ENCODE results near the gene C1GALT1. TPM values are rescaled to one million over a fixed set of nuclear protein-coding genes. Genes with fewer than 3 reads are reported as not detected.

C1GALT1 gene
- total RNA-seq, 1 experiment from 2014 or later = 54.2 TPM

GRCh38 chr7:7237201-7237977, 55.0 kb downstream of the C1GALT1 start:
- H3K9me2 ChIP-seq (ENCODE audit: insufficient read depth) = no peaks in the 10 kb centered on the region
- peaks cover 17% of the 10 kb centered on the region; the same call in 1 of the 2 replicates for H3K36me3 ChIP-seq (ENCODE audit: low read depth)
- H3K4me2 ChIP-seq = no peak overlapping the region
- no peak overlapping the region for H3K27ac ChIP-seq
- CTCF ChIA-PET = no interaction called here
- no TSS peak for BruUV-seq (replicated peaks)
- H3K4me3 ChIP-seq = no peak overlapping the region
- no peaks in the 10 kb centered on the region for H3K27me3 ChIP-seq (ENCODE audit: insufficient read depth, low read depth)
- POLR2A ChIA-PET (ENCODE audit: unreplicated experiment) = no interaction called here
- 0 out of 2 replicates have a peak, but pooled peaks cover 5% of the 10 kb centered on the region for H3K4me1 ChIP-seq (replicated peaks; ENCODE audit: insufficient read depth)
- peaks cover 4% of the 10 kb centered on the region for H3F3A ChIP-seq (ENCODE audit: insufficient read depth, low read depth)
- H4K20me1 ChIP-seq (ENCODE audit: insufficient read depth) = no peaks in the 10 kb centered on the region
- no peak overlapping the region for H2AFZ ChIP-seq
- no peaks in the 10 kb centered on the region for H3K9me3 ChIP-seq (ENCODE audit: insufficient read depth, low read depth)
- DNase-seq = no peak
- intact Hi-C loops (cut with micrococcal nuclease; ENCODE audit: unreplicated experiment) = no loop called here
- no peaks in the 10 kb centered on the region for H3K79me2 ChIP-seq (ENCODE audit: low read depth)
- no peak for TF ChIP-seq EZH2 (IDR thresholded peaks at IDR 0.05; ENCODE audit: low read depth)
- TF ChIP-seq CTCF (conservative IDR thresholded peaks at IDR 0.05) = no peak

GRCh38 chr7:7237978-7238267, 55.6 kb downstream of the C1GALT1 start:
- no peaks in the 10 kb centered on the region for H3K9me3 ChIP-seq (ENCODE audit: insufficient read depth, low read depth)
- H3K4me1 ChIP-seq (replicated peaks; ENCODE audit: insufficient read depth) = 0 out of 2 replicates have a peak, but pooled peaks cover 5% of the 10 kb centered on the region
- no peaks in the 10 kb centered on the region for H3K79me2 ChIP-seq (ENCODE audit: low read depth)
- POLR2A ChIA-PET (ENCODE audit: unreplicated experiment) = no interaction called here
- no peak overlapping the region for H2AFZ ChIP-seq
- H4K20me1 ChIP-seq (ENCODE audit: insufficient read depth) = no peaks in the 10 kb centered on the region
- no peak overlapping the region for H3K4me3 ChIP-seq
- H3K4me2 ChIP-seq = no peak overlapping the region
- peaks cover 4% of the 10 kb centered on the region for H3F3A ChIP-seq (ENCODE audit: insufficient read depth, low read depth)
- no TSS peak for BruUV-seq (replicated peaks)
- H3K27ac ChIP-seq = no peak overlapping the region
- no peaks in the 10 kb centered on the region for H3K9me2 ChIP-seq (ENCODE audit: insufficient read depth)
- CTCF ChIA-PET = no interaction called here
- intact Hi-C loops (cut with micrococcal nuclease; ENCODE audit: unreplicated experiment) = no loop called here
- no peak for DNase-seq
- TF ChIP-seq EZH2 (IDR thresholded peaks at IDR 0.05; ENCODE audit: low read depth) = no peak
- TF ChIP-seq CTCF (conservative IDR thresholded peaks at IDR 0.05) = no peak
- peaks cover 17% of the 10 kb centered on the region; the same call in 1 of the 2 replicates for H3K36me3 ChIP-seq (ENCODE audit: low read depth)
- H3K27me3 ChIP-seq (ENCODE audit: insufficient read depth, low read depth) = no peaks in the 10 kb centered on the region

GRCh38 chr7:7239346-7239745, 57.0 kb downstream of the C1GALT1 start:
- H3K9me2 ChIP-seq (ENCODE audit: insufficient read depth) = no peaks in the 10 kb centered on the region; the same call in 1 of the 2 replicates
- ChIA-PET CTCF (no interaction called here), POLR2A (ENCODE audit: unreplicated experiment) (no interaction called here)
- H3K4me3 ChIP-seq = no peak overlapping the region
- no peaks in the 10 kb centered on the region for H3K27me3 ChIP-seq (ENCODE audit: insufficient read depth, low read depth)
- H3K36me3 ChIP-seq (ENCODE audit: low read depth) = peaks cover 21% of the 10 kb centered on the region; the same call in 1 of the 2 replicates
- no peaks in the 10 kb centered on the region for H4K20me1 ChIP-seq (ENCODE audit: insufficient read depth)
- TF ChIP-seq EZH2 (IDR thresholded peaks at IDR 0.05; ENCODE audit: low read depth) (no peak), CTCF (conservative IDR thresholded peaks at IDR 0.05) (no peak)
- 0 out of 2 replicates have a peak, but pooled peaks cover 5% of the 10 kb centered on the region for H3K4me1 ChIP-seq (replicated peaks; ENCODE audit: insufficient read depth)
- BruUV-seq (replicated peaks) = no TSS peak
- H2AFZ ChIP-seq = no peak overlapping the region
- H3K79me2 ChIP-seq (ENCODE audit: low read depth) = no peaks in the 10 kb centered on the region
- no peak overlapping the region for H3K4me2 ChIP-seq
- no peaks in the 10 kb centered on the region for H3K9me3 ChIP-seq (ENCODE audit: insufficient read depth, low read depth)
- H3F3A ChIP-seq (ENCODE audit: insufficient read depth, low read depth) = peaks cover 4% of the 10 kb centered on the region
- DNase-seq = no peak
- intact Hi-C loops (cut with micrococcal nuclease; ENCODE audit: unreplicated experiment) = no loop called here
- H3K27ac ChIP-seq = no peak overlapping the region
